Subcutaneous abdominal adipose tissue (tissue), 5 donors: ENCODE results near the gene NDRG3.

Experiments used
- H3K27ac ChIP-seq: one replicate; pipeline ENCODE4 v1.7.0; 2013; ENCODE audit warnings: low read depth, mild to moderate bottlenecking, inconsistent platforms, low read length, moderate library complexity
- H3K27me3 ChIP-seq, 5 donors: one replicate each; pipeline ENCODE4 v1.7.0; 2013; ENCODE audit warnings: low read length in 5 of 5, inconsistent platforms in 1 of 5; ENCODE audit not compliant: control insufficient read depth in 5 of 5, insufficient read depth in 4 of 5
- H3K36me3 ChIP-seq, 5 donors: one replicate each; pipeline ENCODE4 v1.7.0; 2013; ENCODE audit warnings: low read length in 5 of 5; ENCODE audit not compliant: control insufficient read depth in 5 of 5, insufficient read depth in 5 of 5
- H3K4me1 ChIP-seq, 5 donors: one replicate each; pipeline ENCODE4 v1.7.0; 2013; ENCODE audit warnings: low read length in 5 of 5, mild to moderate bottlenecking in 3 of 5, moderate library complexity in 1 of 5; ENCODE audit not compliant: control insufficient read depth in 5 of 5, insufficient read depth in 5 of 5
- H3K4me3 ChIP-seq, 5 donors: one replicate each; pipeline ENCODE4 v1.7.0; 2013; ENCODE audit warnings: low read length in 5 of 5, low read depth in 1 of 5
- H3K9ac ChIP-seq, 5 donors: one replicate each; pipeline ENCODE4 v1.7.0; 2013; ENCODE audit warnings: low read length in 5 of 5, mild to moderate bottlenecking in 4 of 5, moderate library complexity in 3 of 5
- H3K9me3 ChIP-seq, 5 donors: one replicate each; pipeline ENCODE4 v1.7.0; 2013; ENCODE audit warnings: low read length in 5 of 5; ENCODE audit not compliant: control insufficient read depth in 5 of 5
- donor health status: healthy.
- donor health status: healthy.
- donor health status: healthy.
- donor health status: healthy.
- donor health status: healthy.

Gene NDRG3

GRCh38 chr20:36742558-36742957, 3.3 kb downstream of the NDRG3 start:
- H3K27ac ChIP-seq = no peak overlapping the region
- no peaks in the 10 kb centered on the region for H3K9me3 ChIP-seq
- no peaks in the 10 kb centered on the region for H3K36me3 ChIP-seq
- no peaks in the 10 kb centered on the region for H3K27me3 ChIP-seq
- H3K4me3 ChIP-seq = no peak overlapping the region
- no peak overlapping the region for H3K9ac ChIP-seq
- peaks cover 3 to 20% (median 19%) of the 10 kb centered on the region in 5 donors for H3K4me1 ChIP-seq

GRCh38 chr20:36741072-36741471, 4.8 kb downstream of the NDRG3 start:
- H3K9ac ChIP-seq = no peak overlapping the region
- no peaks in the 10 kb centered on the region for H3K27me3 ChIP-seq

GRCh38 chr20:36737183-36737499, 8.7 kb downstream of the NDRG3 start:
- H3K4me1 ChIP-seq = no peaks in the 10 kb centered on the region
- H3K27me3 ChIP-seq = no peaks in the 10 kb centered on the region
- no peak overlapping the region for H3K4me3 ChIP-seq
- H3K36me3 ChIP-seq = peaks cover 0 to 3% (median 0%) of the 10 kb centered on the region in 5 donors
- H3K27ac ChIP-seq = no peak overlapping the region
- H3K9me3 ChIP-seq = no peaks in the 10 kb centered on the region
- H3K9ac ChIP-seq = no peak overlapping the region

More at GRCh38 chr20:36741072-36741471, 4.8 kb downstream of the NDRG3 start:
- Histone ChIP-seq H3K27ac (no peak overlapping the region), H3K4me1 (peaks cover 3 to 16% (median 16%) of the 10 kb centered on the region in 5 donors), H3K4me3 (no peak overlapping the region), H3K36me3 (no peaks in the 10 kb centered on the region), H3K9me3 (no peaks in the 10 kb centered on the region)

GRCh38 chr20:36736451-36737182, 9.3 kb downstream of the NDRG3 start:
- H3K9ac ChIP-seq = no peak overlapping the region
- no peaks in the 10 kb centered on the region for H3K27me3 ChIP-seq
- H3K9me3 ChIP-seq = no peaks in the 10 kb centered on the region
- no peaks in the 10 kb centered on the region for H3K4me1 ChIP-seq
- H3K36me3 ChIP-seq = peaks cover 0 to 3% (median 0%) of the 10 kb centered on the region in 5 donors
- no peak overlapping the region for H3K27ac ChIP-seq
- no peak overlapping the region for H3K4me3 ChIP-seq

GRCh38 chr20:36732456-36732855, 13.4 kb downstream of the NDRG3 start:
- H3K27me3 ChIP-seq = no peaks in the 10 kb centered on the region
- H3K36me3 ChIP-seq = peaks cover 0 to 3% (median 0%) of the 10 kb centered on the region in 5 donors
- no peaks in the 10 kb centered on the region for H3K9me3 ChIP-seq
- no peak overlapping the region for H3K9ac ChIP-seq
- no peak overlapping the region for H3K4me3 ChIP-seq
- H3K4me1 ChIP-seq = no peaks in the 10 kb centered on the region
- H3K27ac ChIP-seq = no peak overlapping the region

GRCh38 chr20:36728986-36729385, 16.9 kb downstream of the NDRG3 start:
- Histone ChIP-seq H3K4me3 (no peak overlapping the region), H3K36me3 (peaks cover 0 to 3% (median 0%) of the 10 kb centered on the region in 5 donors), H3K27me3 (no peaks in the 10 kb centered on the region), H3K9ac (no peak overlapping the region), H3K4me1 (no peaks in the 10 kb centered on the region), H3K9me3 (no peaks in the 10 kb centered on the region), H3K27ac (no peak overlapping the region)

- H3K9ac ChIP-seq = no peak overlapping the region
- no peak overlapping the region for H3K27ac ChIP-seq
These were observed 19.7 kb downstream of the NDRG3 start for GRCh38 chr20:36726168-36726567.

GRCh38 chr20:36720510-36720909, 25.4 kb downstream of the NDRG3 start:
- Histone ChIP-seq H3K27me3 (no peaks in the 10 kb centered on the region), H3K9ac (no peak overlapping the region), H3K36me3 (peaks cover 0 to 13% (median 2%) of the 10 kb centered on the region in 5 donors), H3K4me3 (no peak overlapping the region), H3K9me3 (no peaks in the 10 kb centered on the region), H3K4me1 (no peaks in the 10 kb centered on the region), H3K27ac (no peak overlapping the region)

More at GRCh38 chr20:36726168-36726567, 19.7 kb downstream of the NDRG3 start:
- peaks cover 0 to 3% (median 0%) of the 10 kb centered on the region in 5 donors for H3K36me3 ChIP-seq
- no peaks in the 10 kb centered on the region for H3K4me1 ChIP-seq
- H3K4me3 ChIP-seq = no peak overlapping the region
- no peaks in the 10 kb centered on the region for H3K27me3 ChIP-seq
- H3K9me3 ChIP-seq = no peaks in the 10 kb centered on the region

GRCh38 chr20:36717657-36718056, 28.2 kb downstream of the NDRG3 start:
- no peaks in the 10 kb centered on the region for H3K9me3 ChIP-seq
- no peaks in the 10 kb centered on the region for H3K27me3 ChIP-seq
- H3K4me1 ChIP-seq = no peaks in the 10 kb centered on the region
- no peak overlapping the region for H3K27ac ChIP-seq
- no peak overlapping the region for H3K4me3 ChIP-seq
- H3K36me3 ChIP-seq = peaks cover 0 to 13% (median 2%) of the 10 kb centered on the region in 5 donors
- no peak overlapping the region for H3K9ac ChIP-seq

GRCh38 chr20:36717021-36717420, 28.9 kb downstream of the NDRG3 start:
- H3K9me3 ChIP-seq = no peaks in the 10 kb centered on the region
- H3K27ac ChIP-seq = no peak overlapping the region
- peaks cover 0 to 10% (median 2%) of the 10 kb centered on the region in 5 donors for H3K36me3 ChIP-seq
- no peaks in the 10 kb centered on the region for H3K27me3 ChIP-seq
- H3K4me3 ChIP-seq = no peak overlapping the region
- H3K4me1 ChIP-seq = no peaks in the 10 kb centered on the region
- no peak overlapping the region for H3K9ac ChIP-seq
